ENCODE results near the gene ALAD.
A peak's percentile ranks its signal among the peaks of the same experiment; 100 is the strongest.

Gene ALAD

GRCh38 chr9:113376634-113377567 is 24.2 kb downstream of the ALAD start, which contains the start of gene HDHD3:
Gene HDHD3 (minus strand): TSS chr9:113376986. CDS start chr9:113374354, 2,632 bp downstream.
- peak within 1 kb of the TSS; percentile 72 for H2AFZ ChIP-seq
- no peaks in the 10 kb centered on the region for H3K9me3 ChIP-seq (ENCODE audit: control insufficient read depth, low read length)
- H3K4me2 ChIP-seq (ENCODE audit: low read length) = peak within 1 kb of the TSS; percentile 84
- no peaks in the 10 kb centered on the region for H3K27me3 ChIP-seq (ENCODE audit: control insufficient read depth, insufficient read depth, low read length)
- no peaks in the 10 kb centered on the region for H3K79me2 ChIP-seq
- peak within 1 kb of the TSS; percentile 69 for H3K9ac ChIP-seq
- peaks cover 14% of the 10 kb centered on the region for H3K4me1 ChIP-seq
- TF ChIP-seq, protein P1, sequence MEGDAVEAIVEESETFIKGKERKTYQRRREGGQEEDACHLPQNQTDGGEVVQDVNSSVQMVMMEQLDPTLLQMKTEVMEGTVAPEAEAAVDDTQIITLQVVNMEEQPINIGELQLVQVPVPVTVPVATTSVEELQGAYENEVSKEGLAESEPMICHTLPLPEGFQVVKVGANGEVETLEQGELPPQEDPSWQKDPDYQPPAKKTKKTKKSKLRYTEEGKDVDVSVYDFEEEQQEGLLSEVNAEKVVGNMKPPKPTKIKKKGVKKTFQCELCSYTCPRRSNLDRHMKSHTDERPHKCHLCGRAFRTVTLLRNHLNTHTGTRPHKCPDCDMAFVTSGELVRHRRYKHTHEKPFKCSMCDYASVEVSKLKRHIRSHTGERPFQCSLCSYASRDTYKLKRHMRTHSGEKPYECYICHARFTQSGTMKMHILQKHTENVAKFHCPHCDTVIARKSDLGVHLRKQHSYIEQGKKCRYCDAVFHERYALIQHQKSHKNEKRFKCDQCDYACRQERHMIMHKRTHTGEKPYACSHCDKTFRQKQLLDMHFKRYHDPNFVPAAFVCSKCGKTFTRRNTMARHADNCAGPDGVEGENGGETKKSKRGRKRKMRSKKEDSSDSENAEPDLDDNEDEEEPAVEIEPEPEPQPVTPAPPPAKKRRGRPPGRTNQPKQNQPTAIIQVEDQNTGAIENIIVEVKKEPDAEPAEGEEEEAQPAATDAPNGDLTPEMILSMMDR (IDR thresholded peaks at IDR 0.05) = no peak
- H3K36me3 ChIP-seq (ENCODE audit: control insufficient read depth, insufficient read depth, low read length) = no peaks in the 10 kb centered on the region
- H3K27ac ChIP-seq = peak within 1 kb of the TSS; percentile 92
- peak within 1 kb of the TSS; percentile 82 for H3K4me3 ChIP-seq (ENCODE audit: low read depth, low read length)

DNA sequence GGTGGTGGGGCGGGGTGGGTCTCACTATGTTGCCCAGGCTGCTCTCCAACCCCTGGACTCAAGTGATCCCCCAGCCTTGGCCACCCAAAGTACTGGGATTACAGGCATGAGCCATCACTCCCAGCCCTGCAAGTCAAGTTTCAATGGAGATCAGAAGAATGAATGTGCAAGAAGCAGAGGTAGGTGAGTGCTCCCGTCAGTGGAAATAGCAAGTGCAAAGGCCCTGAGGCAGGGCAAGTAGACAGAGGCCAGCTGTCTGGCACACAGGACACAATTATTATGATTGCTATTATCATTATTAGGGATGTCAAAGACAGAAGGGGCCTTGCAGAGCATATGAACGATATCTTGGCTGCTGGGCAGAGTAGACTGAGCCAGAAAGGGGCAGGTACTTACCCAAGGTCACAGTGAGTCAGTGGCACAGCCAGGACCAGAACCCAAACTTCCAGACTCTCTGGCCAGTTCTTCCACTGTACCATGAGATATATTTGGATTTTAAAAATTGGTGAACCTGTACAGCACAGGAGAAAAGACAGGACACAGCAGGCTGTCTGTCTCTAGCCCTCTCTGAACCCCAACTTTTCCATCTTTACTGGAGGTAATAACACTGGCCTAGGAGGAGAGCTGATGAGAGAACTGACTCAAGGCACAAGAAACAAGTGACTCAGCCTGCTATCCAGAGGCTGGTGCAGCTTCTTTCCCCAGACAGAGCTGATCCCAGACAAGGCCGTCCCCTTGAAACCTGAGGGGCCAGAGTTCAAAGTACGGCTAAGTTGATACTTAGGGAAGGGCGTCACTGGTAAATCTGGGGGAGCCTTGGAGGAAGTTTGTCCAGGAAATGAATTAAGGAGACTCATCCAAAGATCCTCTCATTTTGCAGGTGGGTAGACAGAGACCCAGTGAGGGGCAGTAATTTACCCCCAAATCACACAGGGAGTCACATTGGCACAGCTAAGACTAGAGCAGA is 25.7 kb downstream of the ALAD start:
- H3K36me3 ChIP-seq (ENCODE audit: control insufficient read depth, insufficient read depth, low read length) = no peaks in the 10 kb centered on the region

GRCh38 chr9:113373676-113374392 is 27.2 kb downstream of the ALAD start:
- Histone ChIP-seq H3K27ac (peak overlapping the region; percentile 92), H3K9me3 (ENCODE audit: control insufficient read depth, low read length) (no peaks in the 10 kb centered on the region), H3K9ac (no peak overlapping the region), H2AFZ (no peak overlapping the region), H3K36me3 (ENCODE audit: control insufficient read depth, insufficient read depth, low read length) (no peaks in the 10 kb centered on the region), H3K4me3 (ENCODE audit: low read depth, low read length) (peak overlapping the region; percentile 6), H3K27me3 (ENCODE audit: control insufficient read depth, insufficient read depth, low read length) (no peaks in the 10 kb centered on the region), H3K4me1 (peaks cover 33% of the 10 kb centered on the region), H3K79me2 (no peaks in the 10 kb centered on the region), H3K4me2 (ENCODE audit: low read length) (peak overlapping the region; percentile 1)
- TF ChIP-seq, protein P1 (IDR thresholded peaks at IDR 0.05) = no peak

More for the DNA sequence above, 25.7 kb downstream of the ALAD start:
- Histone ChIP-seq H3K4me1 (peaks cover 28% of the 10 kb centered on the region), H3K27ac (peak overlapping the region; percentile 92), H3K9me3 (ENCODE audit: control insufficient read depth, low read length) (no peaks in the 10 kb centered on the region), H3K79me2 (no peaks in the 10 kb centered on the region), H3K4me3 (ENCODE audit: low read depth, low read length) (peak overlapping the region; percentile 82), H3K4me2 (ENCODE audit: low read length) (peak overlapping the region; percentile 84), H3K9ac (no peak overlapping the region), H2AFZ (no peak overlapping the region), H3K27me3 (ENCODE audit: control insufficient read depth, insufficient read depth, low read length) (no peaks in the 10 kb centered on the region)
- TF ChIP-seq, protein P1 (IDR thresholded peaks at IDR 0.05) = no peak

DNA sequence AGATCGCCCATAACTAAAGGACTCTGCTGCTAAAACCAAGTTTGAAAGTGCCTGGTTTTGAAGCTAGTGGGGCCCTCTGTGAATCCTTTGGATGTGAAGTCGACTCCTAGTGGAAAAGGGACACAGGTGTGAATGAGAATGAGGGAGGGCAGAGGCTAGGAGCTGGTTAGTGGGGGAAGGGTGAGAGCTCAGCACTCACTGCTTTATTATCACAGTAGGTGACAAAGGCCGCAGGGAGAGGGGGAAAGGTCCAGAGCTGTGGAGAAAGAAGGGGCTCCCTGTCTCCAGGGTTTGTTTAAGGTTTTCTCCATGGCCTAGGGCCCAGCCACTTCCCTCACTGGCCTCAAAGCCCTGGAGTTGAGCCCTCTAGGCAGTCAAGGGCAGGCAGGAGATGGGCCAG is 27.8 kb downstream of the ALAD start:
- Histone ChIP-seq H3K9ac (no peak overlapping the region), H3K27me3 (ENCODE audit: control insufficient read depth, insufficient read depth, low read length) (no peaks in the 10 kb centered on the region), H3K4me2 (ENCODE audit: low read length) (peak overlapping the region; percentile 34), H2AFZ (no peak overlapping the region), H3K4me1 (peaks cover 33% of the 10 kb centered on the region), H3K9me3 (ENCODE audit: control insufficient read depth, low read length) (no peaks in the 10 kb centered on the region), H3K4me3 (ENCODE audit: low read depth, low read length) (no peak overlapping the region), H3K27ac (peak overlapping the region; percentile 92), H3K79me2 (no peaks in the 10 kb centered on the region), H3K36me3 (ENCODE audit: control insufficient read depth, insufficient read depth, low read length) (no peaks in the 10 kb centered on the region)
- TF ChIP-seq, protein P1 (IDR thresholded peaks at IDR 0.05) = peak; percentile 4

All from parathyroid adenoma (tissue), 2 donors.